ENCODE data around the gene DNAH17. TPM values are rescaled to one million over a fixed set of nuclear protein-coding genes. Genes with fewer than 3 reads are reported as not detected.

Gene DNAH17
- total RNA-seq, 4 donors from 2014 or later: 0.22 to 0.51 TPM; not detected in 2

DNA sequence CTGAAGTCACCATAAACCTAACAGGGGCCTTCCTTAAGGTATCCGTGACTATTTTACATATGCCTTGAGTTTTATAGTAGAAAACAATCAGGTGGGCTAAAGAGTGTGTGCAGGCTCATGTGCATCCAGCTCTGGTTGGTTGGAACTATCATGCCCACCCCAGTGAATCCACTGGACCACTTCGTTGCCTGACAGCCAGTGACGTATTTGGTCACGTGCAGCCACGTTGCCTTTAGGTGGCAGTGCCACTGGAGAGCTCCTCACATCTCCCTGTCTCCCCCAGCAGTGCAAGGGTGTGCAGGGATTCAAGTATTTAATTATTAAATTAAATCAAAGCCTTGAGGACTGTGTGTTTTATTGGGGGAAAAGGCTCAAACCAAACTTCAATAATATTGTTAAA lies 42.1 kb upstream of the DNAH17 start:
- no peak for TF ChIP-seq CTCF (IDR thresholded peaks at IDR 0.05; ENCODE audit: low read depth)

- TF ChIP-seq CTCF (IDR thresholded peaks at IDR 0.05; ENCODE audit: low read depth): no peak
These were observed 41.3 kb upstream of the DNAH17 start for GRCh38 chr17:78618264-78619066.

DNA sequence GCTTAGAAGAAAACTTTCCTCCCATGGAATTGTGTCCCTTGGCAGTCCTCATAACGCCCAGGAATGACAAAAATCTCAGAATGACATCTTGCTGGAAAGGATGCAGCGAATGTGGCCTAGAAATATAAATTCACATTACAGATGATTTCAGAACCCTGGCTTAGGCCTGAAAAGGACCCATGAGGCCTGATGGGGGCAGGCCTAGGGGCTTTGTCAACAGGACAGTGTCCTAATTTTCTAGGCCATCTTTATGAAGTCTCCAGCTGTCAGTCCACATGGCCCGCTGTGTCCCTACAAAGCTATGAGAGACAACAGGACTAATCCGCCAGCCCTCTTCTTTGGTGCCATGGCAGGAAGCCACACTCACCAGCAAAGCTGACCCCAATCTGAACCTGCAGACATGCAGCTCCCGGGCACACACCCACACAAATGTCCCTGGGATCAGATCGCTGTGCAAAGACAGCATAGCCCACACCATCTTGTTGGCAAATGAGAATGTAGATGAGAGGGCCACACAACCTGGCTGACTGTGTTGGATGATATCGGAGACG lies 40.4 kb upstream of the DNAH17 start:
- TF ChIP-seq CTCF (IDR thresholded peaks at IDR 0.05; ENCODE audit: low read depth): no peak

DNA sequence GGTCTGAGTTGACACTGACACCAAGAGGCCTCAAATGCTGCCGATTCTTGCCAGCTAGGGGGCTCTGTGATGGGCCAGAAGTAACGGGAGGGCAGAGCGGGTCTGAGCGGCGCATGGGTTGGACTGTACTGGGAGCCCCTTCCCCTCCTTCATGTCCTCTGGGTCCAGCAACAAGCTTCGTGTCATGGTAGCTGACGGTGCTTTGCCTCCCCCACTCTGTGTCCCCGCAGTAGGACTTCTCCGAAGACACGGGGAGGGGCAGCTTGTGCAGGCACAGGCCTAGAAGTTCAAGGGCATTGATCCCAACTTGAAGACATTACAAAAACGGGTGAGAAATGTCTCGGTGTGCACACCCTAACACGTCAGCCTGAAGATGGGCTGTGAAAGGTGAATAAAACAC lies 39.8 kb upstream of the DNAH17 start:
- TF ChIP-seq CTCF (IDR thresholded peaks at IDR 0.05; ENCODE audit: low read depth): no peak

- TF ChIP-seq CTCF (IDR thresholded peaks at IDR 0.05; ENCODE audit: low read depth): no peak
These were observed 38.4 kb upstream of the DNAH17 start for GRCh38 chr17:78615631-78616030.

- no peak for TF ChIP-seq CTCF (IDR thresholded peaks at IDR 0.05; ENCODE audit: low read depth)
These were observed 36.2 kb upstream of the DNAH17 start for GRCh38 chr17:78613416-78613815.

DNA sequence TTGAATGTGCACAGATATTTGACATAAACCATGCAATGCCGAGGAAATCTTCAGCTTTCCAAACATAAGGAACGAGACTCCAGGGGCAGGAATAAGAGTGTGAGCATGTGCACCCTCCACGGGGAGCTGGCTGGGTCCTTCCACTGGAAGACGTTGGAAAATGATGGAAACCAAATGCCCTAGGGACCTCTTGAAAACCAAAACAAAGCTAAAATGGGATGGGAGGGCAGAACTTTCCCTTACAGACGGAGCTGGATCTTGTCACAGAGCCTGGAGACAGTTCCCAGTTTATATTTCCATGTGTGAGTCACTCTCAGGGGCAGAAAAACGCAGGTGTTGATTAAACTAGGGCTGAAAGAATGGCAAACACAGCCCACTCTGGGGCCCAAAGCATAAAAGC lies 34.4 kb upstream of the DNAH17 start:
- TF ChIP-seq CTCF (IDR thresholded peaks at IDR 0.05; ENCODE audit: low read depth): no peak

All from subcutaneous adipose tissue (tissue), 4 donors.